Measurements from ENCODE around the gene GNA15. TPM values are rescaled to one million over a fixed set of nuclear protein-coding genes. Genes with fewer than 3 reads are reported as not detected.

GNA15 gene
- total and polyA plus RNA-seq, 2 donors (not counting 1 experiment from before 2014, with no cell fraction given), result not detected

GRCh38 chr19:3129112-3129511 lies 6.7 kb upstream of the GNA15 start:
- Histone ChIP-seq H3K4me2 (ENCODE audit: extremely low read depth, insufficient read depth, low read length) (no peak overlapping the region), H3K36me3 (ENCODE audit: control insufficient read depth, insufficient read depth, low read length) (no peaks in the 10 kb centered on the region), H3K9me3 (ENCODE audit: control insufficient read depth, insufficient read depth, low read depth, low read length) (no peaks in the 10 kb centered on the region), H3K4me3 (replicated peaks in 1 of 4; ENCODE audit: control extremely low read depth in 1 of 4, insufficient read depth in 1 of 4, low read depth in 3 of 4, low read length in 4 of 4) (no peak overlapping the region), H2AFZ (ENCODE audit: low read length) (no peak overlapping the region), H3K4me1 (ENCODE audit: control insufficient read depth, extremely low read depth, insufficient read depth, low read length) (no peaks in the 10 kb centered on the region), H3K27me3 (ENCODE audit: control insufficient read depth, insufficient read depth, low read length) (no peaks in the 10 kb centered on the region), H3K9ac (ENCODE audit: insufficient read depth, low read length) (no peak overlapping the region), H3K27ac (ENCODE audit: insufficient read depth, low read length) (no peak overlapping the region), H3K79me2 (ENCODE audit: control insufficient read depth, insufficient read depth, low read length) (no peaks in the 10 kb centered on the region), H4K20me1 (ENCODE audit: control insufficient read depth, extremely low read depth, insufficient read depth, low read length) (no peaks in the 10 kb centered on the region)
- TF ChIP-seq EZH2 (IDR thresholded peaks at IDR 0.05; ENCODE audit: low read length, missing control alignments) (no peak), CTCF (conservative IDR thresholded peaks at IDR 0.05 in 1 of 2, IDR thresholded peaks at IDR 0.05 in 1 of 2; ENCODE audit: low read depth in 1 of 2, low read length in 2 of 2) (peak; percentile 36 to 55)
- peak; percentile 45 to 79 for DNase-seq (ENCODE audit: low read depth in 2 of 2)

GRCh38 chr19:3131168-3131567 lies 4.7 kb upstream of the GNA15 start:
- no peaks in the 10 kb centered on the region for H3K4me1 ChIP-seq (ENCODE audit: control insufficient read depth, extremely low read depth, insufficient read depth, low read length)
- TF ChIP-seq EZH2 (IDR thresholded peaks at IDR 0.05; ENCODE audit: low read length, missing control alignments) (no peak), CTCF (conservative IDR thresholded peaks at IDR 0.05 in 1 of 2, IDR thresholded peaks at IDR 0.05 in 1 of 2; ENCODE audit: low read depth in 1 of 2, low read length in 2 of 2) (no peak)
- H3K36me3 ChIP-seq (ENCODE audit: control insufficient read depth, insufficient read depth, low read length), result no peaks in the 10 kb centered on the region
- H3K27ac ChIP-seq (ENCODE audit: insufficient read depth, low read length), result no peak overlapping the region
- H3K4me2 ChIP-seq (ENCODE audit: extremely low read depth, insufficient read depth, low read length), result no peak overlapping the region
- H2AFZ ChIP-seq (ENCODE audit: low read length), result no peak overlapping the region
- H3K79me2 ChIP-seq (ENCODE audit: control insufficient read depth, insufficient read depth, low read length), result no peaks in the 10 kb centered on the region
- no peaks in the 10 kb centered on the region for H3K9me3 ChIP-seq (ENCODE audit: control insufficient read depth, insufficient read depth, low read depth, low read length)
- no peak overlapping the region for H3K9ac ChIP-seq (ENCODE audit: insufficient read depth, low read length)
- no peak for DNase-seq (ENCODE audit: low read depth in 2 of 2)
- H3K27me3 ChIP-seq (ENCODE audit: control insufficient read depth, insufficient read depth, low read length), result no peaks in the 10 kb centered on the region
- no peak overlapping the region for H3K4me3 ChIP-seq (replicated peaks in 1 of 4; ENCODE audit: control extremely low read depth in 1 of 4, insufficient read depth in 1 of 4, low read depth in 3 of 4, low read length in 4 of 4)
- no peaks in the 10 kb centered on the region for H4K20me1 ChIP-seq (ENCODE audit: control insufficient read depth, extremely low read depth, insufficient read depth, low read length)

GRCh38 chr19:3132971-3133792 lies 2.7 kb upstream of the GNA15 start:
- no peaks in the 10 kb centered on the region for H3K36me3 ChIP-seq (ENCODE audit: control insufficient read depth, insufficient read depth, low read length)
- no peaks in the 10 kb centered on the region for H3K79me2 ChIP-seq (ENCODE audit: control insufficient read depth, insufficient read depth, low read length)
- no peak overlapping the region for H3K4me3 ChIP-seq (replicated peaks in 1 of 4; ENCODE audit: control extremely low read depth in 1 of 4, insufficient read depth in 1 of 4, low read depth in 3 of 4, low read length in 4 of 4)
- no peak overlapping the region for H3K4me2 ChIP-seq (ENCODE audit: extremely low read depth, insufficient read depth, low read length)
- H3K9me3 ChIP-seq (ENCODE audit: control insufficient read depth, insufficient read depth, low read depth, low read length), result no peaks in the 10 kb centered on the region
- no peak for TF ChIP-seq CTCF (conservative IDR thresholded peaks at IDR 0.05 in 1 of 2, IDR thresholded peaks at IDR 0.05 in 1 of 2; ENCODE audit: low read depth in 1 of 2, low read length in 2 of 2)
- H3K4me1 ChIP-seq (ENCODE audit: control insufficient read depth, extremely low read depth, insufficient read depth, low read length), result no peaks in the 10 kb centered on the region
- H3K9ac ChIP-seq (ENCODE audit: insufficient read depth, low read length), result no peak overlapping the region
- no peak overlapping the region for H2AFZ ChIP-seq (ENCODE audit: low read length)
- peak in 1 of 2 donors; percentile 48 for DNase-seq (ENCODE audit: low read depth in 2 of 2)
- H3K27me3 ChIP-seq (ENCODE audit: control insufficient read depth, insufficient read depth, low read length), result no peaks in the 10 kb centered on the region
- H4K20me1 ChIP-seq (ENCODE audit: control insufficient read depth, extremely low read depth, insufficient read depth, low read length), result no peaks in the 10 kb centered on the region
- no peak overlapping the region for H3K27ac ChIP-seq (ENCODE audit: insufficient read depth, low read length)
